Thyroid gland (tissue), 4 donors: Measurements from ENCODE around the gene PARVB. TPM values are rescaled to one million over a fixed set of nuclear protein-coding genes. Genes with fewer than 3 reads are reported as not detected.

ENCODE experiments used
- DNase-seq, 2 donors: peaks; one replicate each; pipeline ENCODE4 v3.0.0-alpha.2; 2019
- H3K27ac ChIP-seq, 3 donors: fragments of 200-600 bp; sonication (generic); 1 replicate in 2 of 3; 2 replicates in 1 of 3; pipeline ENCODE4 v1.5.1; 2016 to 2019; ENCODE audit warnings: mild to moderate bottlenecking in 1 of 3, moderate library complexity in 1 of 3
- H3K27me3 ChIP-seq: fragments of 200-600 bp; sonication (generic); one replicate; pipeline ENCODE4 v1.5.1; 2019
- H3K36me3 ChIP-seq, 2 donors: fragments of 200-600 bp; sonication (generic); one replicate each; pipeline ENCODE4 v1.5.1; 2016 to 2019
- H3K4me1 ChIP-seq, 2 donors: fragments of 200-600 bp; sonication (generic); one replicate each; pipeline ENCODE4 v1.5.1; 2017 to 2019
- H3K4me3 ChIP-seq, 3 donors: fragments of 200-600 bp; sonication (generic); replicated peaks in 1 of 3; 1 replicate in 2 of 3; 2 replicates in 1 of 3; pipeline ENCODE4 v1.5.1; 2016; ENCODE audit warnings: mild to moderate bottlenecking in 1 of 3
- H3K9me3 ChIP-seq: fragments of 200-600 bp; sonication (generic); one replicate; pipeline ENCODE4 v1.5.1; 2017
- POLR2A ChIP-seq, 2 donors: fragments of 450-650 bp; IDR thresholded peaks; one replicate each; pipeline ENCODE4 v1.6.1; 2017; ENCODE audit warnings: antibody characterized with exemption in 2 of 2, mild to moderate bottlenecking in 2 of 2, moderate library complexity in 1 of 2
- WGBS, 2 donors: methylation state at CpG; one replicate each; pipeline ENCODE4 v1.1.5; 2017; 5-methylcytosine and 5-hydroxymethylcytosine counted together
- intact Hi-C: fragments of 100-400 bp; cut with DNase I; formaldehyde crosslinking; loops from one replicate; pipeline ENCODE4 v1.15.1; 2023
- total RNA-seq, 4 donors: library from RNA; depleted of rRNA; stranded (reverse); fragments of >200 nt; gene quantifications; one replicate each; pipeline ENCODE4 v1.2.3, GENCODE V29; 2016
- TF ChIP-seq, protein P1 (sequence below), 6 experiments: fragments of 200-600 bp in 3 of 6; fragments of 450-650 bp in 3 of 6; sonication (generic) in 3 of 6; IDR thresholded peaks; one replicate each; pipeline ENCODE4 v1.5.1; 2016 to 2019; ENCODE audit warnings: antibody characterized with exemption in 6 of 6, mild to moderate bottlenecking in 2 of 6, inconsistent platforms in 1 of 6, moderate library complexity in 1 of 6

The PARVB gene
- total RNA-seq, 4 donors from 2014 or later: 6.7 to 34.9 (median 11.0) TPM

DNA sequence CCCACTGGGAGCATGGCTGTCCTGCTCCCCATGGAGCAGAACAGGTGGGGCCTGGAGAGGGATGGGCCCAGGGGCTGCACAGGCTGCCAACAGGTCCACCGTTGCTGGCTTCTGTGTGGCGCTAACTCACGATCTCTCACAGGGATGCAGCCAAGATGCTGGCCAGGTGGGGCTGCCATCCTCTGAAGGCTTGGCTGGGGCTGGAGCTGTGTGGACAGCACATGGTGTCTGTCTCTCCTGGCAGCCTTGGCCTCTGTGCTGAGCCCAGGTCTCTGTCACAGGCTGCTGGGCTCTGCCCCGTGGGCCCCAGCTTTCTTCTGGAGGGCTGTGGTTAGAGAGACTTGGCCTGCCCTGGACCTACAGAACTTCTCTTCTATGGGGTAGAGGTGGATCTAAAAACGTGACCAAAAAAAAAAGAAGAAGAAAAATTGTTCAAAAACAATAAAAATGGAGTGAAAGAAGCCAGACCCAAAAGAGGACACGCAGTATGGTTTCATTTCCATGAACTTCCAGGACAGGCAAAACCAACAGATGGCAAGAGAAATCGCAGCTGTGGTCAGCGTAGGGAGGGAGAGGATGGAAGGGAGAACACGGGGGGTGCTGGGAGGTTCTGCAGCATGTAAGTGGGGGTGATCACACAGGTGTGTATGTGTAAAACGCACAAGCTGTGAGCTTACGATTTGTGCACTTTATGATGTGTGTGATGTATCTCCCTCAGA, 168.9 kb downstream of the PARVB start:
- Histone ChIP-seq H3K4me3 (no peak overlapping the region), H3K27me3 (no peaks in the 10 kb centered on the region), H3K27ac (no peak overlapping the region), H3K4me1 (no peaks in the 10 kb centered on the region), H3K9me3 (no peaks in the 10 kb centered on the region), H3K36me3 (no peaks in the 10 kb centered on the region)
- TF ChIP-seq, protein P1, sequence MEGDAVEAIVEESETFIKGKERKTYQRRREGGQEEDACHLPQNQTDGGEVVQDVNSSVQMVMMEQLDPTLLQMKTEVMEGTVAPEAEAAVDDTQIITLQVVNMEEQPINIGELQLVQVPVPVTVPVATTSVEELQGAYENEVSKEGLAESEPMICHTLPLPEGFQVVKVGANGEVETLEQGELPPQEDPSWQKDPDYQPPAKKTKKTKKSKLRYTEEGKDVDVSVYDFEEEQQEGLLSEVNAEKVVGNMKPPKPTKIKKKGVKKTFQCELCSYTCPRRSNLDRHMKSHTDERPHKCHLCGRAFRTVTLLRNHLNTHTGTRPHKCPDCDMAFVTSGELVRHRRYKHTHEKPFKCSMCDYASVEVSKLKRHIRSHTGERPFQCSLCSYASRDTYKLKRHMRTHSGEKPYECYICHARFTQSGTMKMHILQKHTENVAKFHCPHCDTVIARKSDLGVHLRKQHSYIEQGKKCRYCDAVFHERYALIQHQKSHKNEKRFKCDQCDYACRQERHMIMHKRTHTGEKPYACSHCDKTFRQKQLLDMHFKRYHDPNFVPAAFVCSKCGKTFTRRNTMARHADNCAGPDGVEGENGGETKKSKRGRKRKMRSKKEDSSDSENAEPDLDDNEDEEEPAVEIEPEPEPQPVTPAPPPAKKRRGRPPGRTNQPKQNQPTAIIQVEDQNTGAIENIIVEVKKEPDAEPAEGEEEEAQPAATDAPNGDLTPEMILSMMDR (IDR thresholded peaks at IDR 0.05): no peak
- TF ChIP-seq POLR2A (IDR thresholded peaks at IDR 0.05): no peak
- WGBS, 2 donors: 70 to 88% methylated on average over 10 of the region's 11 CpGs
- DNase-seq: no peak
- intact Hi-C loops: no loop called here

DNA sequence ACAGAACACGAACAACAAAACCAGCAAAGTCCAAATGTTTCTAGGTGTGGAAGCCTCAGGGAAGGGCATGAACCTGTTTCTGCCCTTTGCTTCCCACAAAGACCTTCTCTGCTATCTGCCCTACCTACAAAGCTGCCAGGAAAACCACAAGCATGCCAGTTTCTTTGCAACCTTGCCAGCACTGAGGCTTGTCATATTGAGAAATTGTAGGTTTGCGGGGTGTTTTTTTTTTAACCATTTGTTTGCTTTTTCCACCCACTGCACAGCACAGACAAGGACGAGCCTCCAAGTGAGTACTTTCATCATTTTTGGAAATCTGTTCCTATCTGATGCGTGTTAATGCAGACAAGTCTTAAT, 169.4 kb downstream of the PARVB start:
- Histone ChIP-seq H3K27me3 (no peaks in the 10 kb centered on the region), H3K4me1 (no peaks in the 10 kb centered on the region), H3K4me3 (no peak overlapping the region), H3K27ac (no peak overlapping the region), H3K9me3 (no peaks in the 10 kb centered on the region), H3K36me3 (no peaks in the 10 kb centered on the region)
- TF ChIP-seq, protein P1 (IDR thresholded peaks at IDR 0.05): no peak
- TF ChIP-seq POLR2A (IDR thresholded peaks at IDR 0.05): no peak
- no peak for DNase-seq
- intact Hi-C loops: no loop called here
- 71 to 81% methylated on average over 4 of the region's 4 CpGs for WGBS, 2 donors

DNA sequence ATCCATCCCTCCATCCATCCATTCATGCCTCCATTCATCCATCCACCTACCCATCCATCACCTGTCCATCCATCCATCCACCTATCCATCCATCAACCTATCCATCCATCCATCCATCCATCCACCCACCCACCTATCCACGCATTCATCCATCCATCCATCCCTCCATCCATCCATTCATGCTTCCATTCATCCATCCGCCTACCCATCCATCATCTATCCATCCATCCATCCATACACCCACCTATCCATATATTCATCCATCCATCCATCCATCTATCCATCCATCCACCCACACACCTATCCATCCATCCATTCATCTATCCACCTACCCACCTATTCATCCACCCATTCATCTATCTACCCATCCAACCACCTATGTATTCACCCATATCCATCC, 170.5 kb downstream of the PARVB start:
- H3K27ac ChIP-seq: no peak overlapping the region
- no peaks in the 10 kb centered on the region for H3K36me3 ChIP-seq
- DNase-seq: no peak
- no peaks in the 10 kb centered on the region for H3K27me3 ChIP-seq
- 72 to 99% methylated on average over 2 of the region's 2 CpGs for WGBS, 2 donors
- intact Hi-C loops: no loop called here
- TF ChIP-seq, protein P1 (IDR thresholded peaks at IDR 0.05): no peak
- TF ChIP-seq POLR2A (IDR thresholded peaks at IDR 0.05): no peak
- H3K9me3 ChIP-seq: no peaks in the 10 kb centered on the region
- H3K4me1 ChIP-seq: no peaks in the 10 kb centered on the region
- H3K4me3 ChIP-seq: no peak overlapping the region

DNA sequence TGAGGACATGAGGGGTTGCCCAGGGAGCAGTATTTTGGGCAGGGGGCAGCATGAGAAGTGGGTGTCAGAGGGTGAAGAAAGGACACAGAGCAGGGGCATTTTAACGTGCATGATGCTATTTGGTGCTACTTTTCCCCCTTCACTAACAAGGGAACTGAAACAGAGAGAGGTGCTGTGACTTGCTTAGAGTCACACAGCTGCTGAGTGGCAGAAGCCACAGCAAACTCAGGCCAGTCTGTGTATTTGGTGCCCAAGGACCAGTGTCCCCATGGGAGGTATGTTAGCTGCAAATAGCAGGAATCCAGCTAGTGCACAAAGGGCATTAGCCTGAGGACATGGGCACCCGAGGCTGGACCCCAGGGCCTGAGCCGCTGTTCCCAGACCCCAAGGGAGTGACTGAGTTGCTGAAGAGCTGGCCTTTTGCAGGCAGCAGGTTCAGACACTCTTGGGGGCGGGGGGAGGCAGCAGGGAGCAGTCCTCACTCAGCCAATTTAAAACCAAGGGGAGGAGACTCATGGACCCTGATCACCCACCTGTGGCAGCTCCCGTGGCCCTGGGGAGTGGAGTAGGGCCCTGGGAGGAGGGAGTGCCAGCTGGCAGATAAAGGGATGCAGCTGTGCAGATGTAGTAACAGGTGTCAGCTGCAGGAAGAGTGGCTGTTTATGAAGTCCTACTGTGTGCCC, 171.2 kb downstream of the PARVB start:
- no peaks in the 10 kb centered on the region for H3K27me3 ChIP-seq
- no peaks in the 10 kb centered on the region for H3K9me3 ChIP-seq
- H3K36me3 ChIP-seq: no peaks in the 10 kb centered on the region
- H3K4me1 ChIP-seq: no peaks in the 10 kb centered on the region
- no peak for DNase-seq
- intact Hi-C loops: no loop called here
- TF ChIP-seq, protein P1 (IDR thresholded peaks at IDR 0.05): no peak
- TF ChIP-seq POLR2A (IDR thresholded peaks at IDR 0.05): no peak
- 51 to 74% methylated on average over 1 to 5 of the region's 5 CpGs for whole genome bisulfite sequencing, 2 donors
- no peak overlapping the region for H3K4me3 ChIP-seq
- no peak overlapping the region for H3K27ac ChIP-seq

DNA sequence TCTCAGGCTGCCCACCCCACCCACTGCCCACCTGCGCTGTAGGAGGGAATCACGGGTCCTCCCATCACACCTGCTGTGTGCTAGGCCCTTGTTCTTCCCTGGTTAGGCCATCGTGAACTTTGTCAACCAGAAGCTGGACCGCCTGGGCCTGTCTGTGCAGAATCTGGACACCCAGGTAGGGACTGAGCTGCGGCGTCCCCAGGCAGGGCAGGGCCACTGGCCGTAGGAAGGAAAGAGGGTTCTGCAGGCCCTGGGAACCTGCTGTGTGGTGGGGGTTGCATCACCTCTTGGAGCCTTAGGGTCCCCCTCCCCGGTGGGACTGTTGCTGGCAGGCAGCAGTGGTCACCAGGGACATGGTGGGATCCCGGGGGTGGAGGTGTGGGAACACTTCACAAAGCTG, 172.1 kb downstream of the PARVB start:
- H3K36me3 ChIP-seq: no peaks in the 10 kb centered on the region
- intact Hi-C loops: no loop called here
- TF ChIP-seq, protein P1 (IDR thresholded peaks at IDR 0.05): no peak
- TF ChIP-seq POLR2A (IDR thresholded peaks at IDR 0.05): no peak
- no peaks in the 10 kb centered on the region for H3K4me1 ChIP-seq
- no peaks in the 10 kb centered on the region for H3K27me3 ChIP-seq
- 77 to 78% methylated on average over 7 of the region's 9 CpGs for WGBS, 2 donors
- H3K9me3 ChIP-seq: no peaks in the 10 kb centered on the region
- no peak overlapping the region for H3K4me3 ChIP-seq
- H3K27ac ChIP-seq: no peak overlapping the region
- no peak for DNase-seq
